ENCODE results near the gene USP43.

USP43 gene

DNA sequence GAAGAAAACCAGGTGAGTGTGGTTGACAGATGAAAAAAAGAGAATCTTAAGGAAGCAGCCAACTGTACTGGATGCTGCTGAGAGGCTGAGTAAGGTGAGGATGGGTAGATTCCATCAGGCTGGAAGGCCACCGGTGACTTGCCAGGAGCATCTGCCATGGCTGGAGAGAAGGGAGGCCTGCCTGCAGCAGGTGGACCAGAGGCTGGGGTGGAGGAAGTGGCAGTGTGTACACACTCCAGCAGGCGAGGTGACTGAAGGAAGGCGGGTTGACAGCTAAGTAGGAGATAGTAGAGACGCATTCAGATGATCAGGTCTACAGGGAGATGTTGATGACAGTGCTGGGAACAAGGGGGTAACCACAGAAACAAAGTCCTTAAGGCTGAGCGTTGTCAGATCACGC is 69.5 kb downstream of the USP43 start:
- no peak for DNase-seq (ENCODE audit: low read depth, low spot score)
- no peak overlapping the region for H3K4me3 ChIP-seq
- no peak overlapping the region for H3K9ac ChIP-seq (ENCODE audit: insufficient read length)
- H3K27ac ChIP-seq = no peak overlapping the region
- no peaks in the 10 kb centered on the region for H3K36me3 ChIP-seq (ENCODE audit: insufficient read depth, low read length)
- TF ChIP-seq FOXP2 (optimal IDR thresholded peaks at IDR 0.05; ENCODE audit: control extremely low read depth, extremely low read length, insufficient read depth) (no peak), POLR2AphosphoS5 (IDR thresholded peaks at IDR 0.05; ENCODE audit: borderline replicate concordance, low read depth, low read length) (no peak), EZH2 (IDR thresholded peaks at IDR 0.05) (no peak)
- no peaks in the 10 kb centered on the region for H3K9me3 ChIP-seq (ENCODE audit: low read depth, low read length)

DNA sequence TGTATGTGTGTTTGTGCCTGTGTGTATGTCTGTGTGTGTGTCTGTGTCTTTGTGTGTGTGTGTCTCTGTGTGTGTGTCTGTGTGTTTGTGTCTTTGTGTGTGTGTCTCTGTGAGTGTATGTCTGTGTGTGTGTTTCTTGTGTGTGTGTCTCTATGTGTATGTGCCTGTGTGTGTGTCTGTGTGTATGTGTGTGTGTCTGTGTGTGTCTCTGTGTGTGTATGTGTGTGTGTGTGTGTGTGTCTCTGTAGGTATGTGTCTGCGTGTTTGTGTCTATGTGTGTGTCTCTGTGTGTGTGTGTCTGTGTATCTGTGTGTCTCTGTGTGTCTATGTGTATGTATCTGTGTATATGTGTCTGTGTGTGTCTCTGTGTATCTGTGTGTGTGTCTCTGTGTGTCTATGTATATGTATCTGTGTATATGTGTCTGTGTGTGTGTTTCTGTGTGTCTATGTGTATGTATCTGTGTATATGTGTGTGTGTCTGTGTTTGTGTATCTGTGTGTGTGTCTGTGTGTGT is 70.2 kb downstream of the USP43 start:
- Histone ChIP-seq H3K9me3 (ENCODE audit: low read depth, low read length) (no peaks in the 10 kb centered on the region), H3K36me3 (ENCODE audit: insufficient read depth, low read length) (no peaks in the 10 kb centered on the region), H3K4me3 (no peak overlapping the region), H3K9ac (ENCODE audit: insufficient read length) (no peak overlapping the region), H3K27ac (no peak overlapping the region)
- no peak for DNase-seq (ENCODE audit: low read depth, low spot score)
- TF ChIP-seq POLR2AphosphoS5 (IDR thresholded peaks at IDR 0.05; ENCODE audit: borderline replicate concordance, low read depth, low read length) (no peak), EZH2 (IDR thresholded peaks at IDR 0.05) (no peak), FOXP2 (optimal IDR thresholded peaks at IDR 0.05; ENCODE audit: control extremely low read depth, extremely low read length, insufficient read depth) (no peak)

DNA sequence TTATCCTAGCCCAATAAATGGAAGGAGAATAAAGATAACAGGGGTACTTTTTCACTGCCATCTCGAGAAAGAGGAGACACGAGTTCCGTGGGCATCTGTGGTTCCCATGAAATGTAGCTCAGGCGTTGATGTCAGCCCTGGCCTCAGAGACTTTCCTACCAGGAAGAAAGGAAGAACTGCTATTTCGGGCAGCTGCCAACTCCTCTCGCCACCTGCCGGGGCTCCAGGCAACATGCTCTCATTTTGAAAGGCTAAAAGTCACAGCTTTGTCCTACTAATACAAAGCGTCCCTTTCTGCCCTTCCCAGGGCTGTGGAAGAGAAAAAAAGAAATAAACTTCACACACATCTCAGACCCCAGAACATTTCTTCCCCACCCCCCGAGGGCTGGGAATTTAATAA is 80.3 kb downstream of the USP43 start:
- Histone ChIP-seq H3K9ac (ENCODE audit: insufficient read length) (no peak overlapping the region), H3K9me3 (ENCODE audit: low read depth, low read length) (no peaks in the 10 kb centered on the region), H3K27ac (no peak overlapping the region), H3K36me3 (ENCODE audit: insufficient read depth, low read length) (no peaks in the 10 kb centered on the region), H3K4me3 (no peak overlapping the region)
- TF ChIP-seq POLR2AphosphoS5 (IDR thresholded peaks at IDR 0.05; ENCODE audit: borderline replicate concordance, low read depth, low read length) (no peak), EZH2 (IDR thresholded peaks at IDR 0.05) (no peak), FOXP2 (optimal IDR thresholded peaks at IDR 0.05; ENCODE audit: control extremely low read depth, extremely low read length, insufficient read depth) (no peak)
- DNase-seq (ENCODE audit: low read depth, low spot score) = no peak

DNA sequence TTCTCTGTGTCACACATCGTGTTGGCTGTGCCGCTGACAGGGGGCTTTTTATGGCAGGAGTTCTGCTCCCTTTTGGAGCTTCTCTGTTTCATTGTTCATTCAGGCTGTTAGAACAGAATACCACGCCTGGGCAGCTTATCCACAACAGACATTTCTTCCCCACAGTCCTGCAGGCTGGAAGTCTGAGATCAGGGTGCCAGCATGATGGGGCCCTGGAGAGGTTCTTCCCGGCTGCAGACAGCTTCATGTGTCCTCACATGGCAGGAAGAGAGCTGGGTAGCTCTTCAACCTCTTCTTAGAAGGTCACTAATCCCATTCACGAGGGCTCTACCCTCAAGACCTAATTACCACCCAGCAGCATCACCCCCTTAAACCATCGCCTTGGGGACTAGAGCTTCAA is 81.0 kb downstream of the USP43 start:
- Histone ChIP-seq H3K36me3 (ENCODE audit: insufficient read depth, low read length) (no peaks in the 10 kb centered on the region), H3K4me3 (no peak overlapping the region), H3K9ac (ENCODE audit: insufficient read length) (no peak overlapping the region), H3K27ac (no peak overlapping the region), H3K9me3 (ENCODE audit: low read depth, low read length) (no peaks in the 10 kb centered on the region)
- no peak for TF ChIP-seq POLR2AphosphoS5 (IDR thresholded peaks at IDR 0.05; ENCODE audit: borderline replicate concordance, low read depth, low read length)
- TF ChIP-seq FOXP2 (optimal IDR thresholded peaks at IDR 0.05; ENCODE audit: control extremely low read depth, extremely low read length, insufficient read depth) = no peak
- no peak for TF ChIP-seq EZH2 (IDR thresholded peaks at IDR 0.05)
- DNase-seq (ENCODE audit: low read depth, low spot score) = no peak

DNA sequence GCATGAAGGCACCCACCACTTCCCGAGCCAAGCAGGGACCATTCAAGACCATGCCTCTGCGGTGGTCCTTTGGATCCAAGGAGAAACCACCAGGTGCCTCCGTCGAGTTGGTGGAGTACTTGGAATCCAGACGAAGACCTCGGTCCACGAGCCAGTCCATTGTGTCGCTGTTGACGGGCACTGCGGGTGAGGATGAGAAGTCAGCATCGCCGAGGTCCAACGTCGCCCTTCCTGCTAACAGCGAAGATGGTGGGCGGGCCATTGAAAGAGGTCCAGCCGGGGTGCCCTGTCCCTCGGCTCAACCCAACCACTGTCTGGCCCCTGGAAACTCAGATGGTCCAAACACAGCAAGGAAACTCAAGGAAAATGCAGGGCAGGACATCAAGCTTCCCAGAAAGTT is 82.7 kb downstream of the USP43 start:
- H3K36me3 ChIP-seq (ENCODE audit: insufficient read depth, low read length) = no peaks in the 10 kb centered on the region
- H3K4me3 ChIP-seq = no peak overlapping the region
- DNase-seq (ENCODE audit: low read depth, low spot score) = no peak
- H3K9ac ChIP-seq (ENCODE audit: insufficient read length) = no peak overlapping the region
- TF ChIP-seq POLR2AphosphoS5 (IDR thresholded peaks at IDR 0.05; ENCODE audit: borderline replicate concordance, low read depth, low read length) (no peak), EZH2 (IDR thresholded peaks at IDR 0.05) (no peak), FOXP2 (optimal IDR thresholded peaks at IDR 0.05; ENCODE audit: control extremely low read depth, extremely low read length, insufficient read depth) (no peak)
- no peaks in the 10 kb centered on the region for H3K9me3 ChIP-seq (ENCODE audit: low read depth, low read length)
- no peak overlapping the region for H3K27ac ChIP-seq

DNA sequence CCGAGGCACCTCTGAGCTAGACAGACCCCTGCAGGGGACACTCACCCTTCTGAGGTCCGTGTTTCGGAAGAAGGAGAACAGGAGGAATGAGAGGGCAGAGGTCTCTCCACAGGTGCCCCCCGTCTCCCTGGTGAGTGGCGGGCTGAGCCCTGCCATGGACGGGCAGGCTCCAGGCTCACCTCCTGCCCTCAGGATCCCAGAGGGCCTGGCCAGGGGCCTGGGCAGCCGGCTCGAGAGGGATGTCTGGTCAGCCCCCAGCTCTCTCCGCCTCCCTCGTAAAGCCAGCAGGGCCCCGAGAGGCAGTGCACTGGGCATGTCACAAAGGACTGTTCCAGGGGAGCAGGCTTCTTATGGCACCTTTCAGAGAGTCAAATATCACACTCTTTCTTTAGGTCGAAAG is 83.2 kb downstream of the USP43 start:
- DNase-seq (ENCODE audit: low read depth, low spot score) = no peak
- Histone ChIP-seq H3K4me3 (no peak overlapping the region), H3K27ac (no peak overlapping the region), H3K36me3 (ENCODE audit: insufficient read depth, low read length) (no peaks in the 10 kb centered on the region), H3K9me3 (ENCODE audit: low read depth, low read length) (no peaks in the 10 kb centered on the region), H3K9ac (ENCODE audit: insufficient read length) (no peak overlapping the region)
- TF ChIP-seq POLR2AphosphoS5 (IDR thresholded peaks at IDR 0.05; ENCODE audit: borderline replicate concordance, low read depth, low read length) = no peak
- no peak for TF ChIP-seq EZH2 (IDR thresholded peaks at IDR 0.05)
- TF ChIP-seq FOXP2 (optimal IDR thresholded peaks at IDR 0.05; ENCODE audit: control extremely low read depth, extremely low read length, insufficient read depth) = no peak

DNA sequence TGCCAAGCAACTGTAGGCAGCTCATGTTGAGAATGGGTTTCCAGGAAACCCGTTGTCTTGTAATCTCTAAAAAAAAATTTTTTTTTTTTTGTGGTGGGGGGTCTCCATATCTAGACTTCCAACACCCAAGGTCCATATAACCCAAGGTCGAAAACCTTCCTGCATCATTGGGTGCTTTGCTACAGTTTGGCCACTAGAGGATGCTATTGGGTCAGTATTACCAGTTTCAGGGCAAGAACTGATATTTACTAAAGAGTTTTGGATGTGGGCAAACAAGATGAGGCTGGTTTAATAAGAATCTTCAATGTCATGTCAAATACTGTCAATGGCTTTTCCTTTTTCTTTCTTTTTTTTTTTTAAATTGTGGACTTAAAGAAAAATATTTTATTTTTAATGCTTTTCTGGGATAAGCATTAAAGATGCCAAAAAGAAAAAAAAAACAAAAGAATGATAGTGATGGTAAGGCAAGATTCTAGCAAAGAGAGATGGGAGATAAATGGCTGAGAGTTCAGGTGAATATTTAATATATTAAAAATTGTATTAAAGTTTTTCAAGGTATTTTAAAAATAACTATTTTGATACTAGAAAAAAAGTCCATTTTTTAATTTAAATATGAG is 83.8 kb downstream of the USP43 start:
- H3K4me3 ChIP-seq = no peak overlapping the region
- no peaks in the 10 kb centered on the region for H3K36me3 ChIP-seq (ENCODE audit: insufficient read depth, low read length)
- no peak for DNase-seq (ENCODE audit: low read depth, low spot score)
- no peak for TF ChIP-seq EZH2 (IDR thresholded peaks at IDR 0.05)
- no peak overlapping the region for H3K27ac ChIP-seq
- no peaks in the 10 kb centered on the region for H3K9me3 ChIP-seq (ENCODE audit: low read depth, low read length)
- no peak overlapping the region for H3K9ac ChIP-seq (ENCODE audit: insufficient read length)

DNA sequence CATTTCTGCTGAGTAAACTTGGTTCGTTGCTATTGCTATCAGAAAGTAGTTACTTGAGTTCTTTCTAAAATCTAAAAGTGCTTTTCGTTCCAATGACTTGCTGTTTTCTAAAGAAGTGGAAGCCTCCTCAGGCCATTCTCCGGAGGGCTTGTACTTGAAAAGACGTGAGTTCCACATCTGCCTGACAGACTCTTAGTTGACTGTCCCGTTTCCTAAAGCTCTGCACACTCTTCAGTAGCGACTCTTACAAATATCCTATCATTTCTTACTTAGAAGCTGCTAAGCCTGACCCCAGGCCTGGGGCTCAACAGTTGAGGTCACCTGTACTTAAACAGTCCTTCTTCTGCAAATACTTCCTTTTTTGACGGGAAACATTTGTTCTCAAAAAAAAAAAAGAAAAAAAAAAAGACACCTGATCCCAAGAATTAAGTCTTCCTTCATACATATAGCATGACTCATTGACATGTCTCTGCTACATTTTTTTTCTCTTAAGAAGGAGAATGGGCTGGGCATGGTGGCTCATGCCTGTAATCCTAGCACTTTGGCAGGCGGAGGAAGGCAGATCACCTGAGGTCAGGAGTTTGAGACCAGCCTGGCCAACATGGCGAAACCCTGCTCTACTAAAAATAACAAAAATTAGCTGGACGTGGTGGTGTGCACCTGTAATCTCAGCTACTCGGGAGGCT is 84.6 kb downstream of the USP43 start:
- no peak overlapping the region for H3K9ac ChIP-seq (ENCODE audit: insufficient read length)

More for the DNA sequence above, 84.6 kb downstream of the USP43 start:
- DNase-seq (ENCODE audit: low read depth, low spot score) = no peak
- no peak overlapping the region for H3K27ac ChIP-seq
- no peaks in the 10 kb centered on the region for H3K36me3 ChIP-seq (ENCODE audit: insufficient read depth, low read length)
- H3K9me3 ChIP-seq (ENCODE audit: low read depth, low read length) = no peaks in the 10 kb centered on the region
- no peak for TF ChIP-seq EZH2 (IDR thresholded peaks at IDR 0.05)
- TF ChIP-seq POLR2AphosphoS5 (IDR thresholded peaks at IDR 0.05; ENCODE audit: borderline replicate concordance, low read depth, low read length) = no peak
- TF ChIP-seq FOXP2 (optimal IDR thresholded peaks at IDR 0.05; ENCODE audit: control extremely low read depth, extremely low read length, insufficient read depth) = no peak
- no peak overlapping the region for H3K4me3 ChIP-seq

All from SK-N-MC (cell line).